Right lobe of liver (tissue), 6 donors: ENCODE measurements around the gene B4GALT3. TPM values are rescaled to one million over a fixed set of nuclear protein-coding genes. Genes with fewer than 3 reads are reported as not detected.
A peak's percentile ranks its signal among the peaks of the same experiment; 100 is the strongest.

ENCODE experiments used
- ATAC-seq, 4 donors: fragments of 200-7000 bp; cut with Tn5 transposase; one replicate each; pipeline ENCODE4 v1.9.1; 2020; ENCODE audit warnings: mild to moderate bottlenecking in 4 of 4, moderate library complexity in 4 of 4
- DNase-seq, 3 donors: peaks; one replicate each; pipeline ENCODE4 v3.0.0-alpha.2; 2020
- H3K27ac ChIP-seq, 3 donors: fragments of 200-600 bp; one replicate each; pipeline ENCODE4 v1.8.0; 2022
- H3K27me3 ChIP-seq, 2 donors: fragments of 200-600 bp; one replicate each; pipeline ENCODE4 v1.8.0; 2022
- H3K36me3 ChIP-seq, 4 donors: fragments of 200-600 bp; sonication (generic) in 1 of 4; one replicate each; pipeline versions ENCODE4 v1.5.1 to v1.8.0; 2017 to 2022; ENCODE audit warnings: control low read depth in 1 of 4
- H3K4me1 ChIP-seq, 4 donors: fragments of 200-600 bp; sonication (generic) in 1 of 4; one replicate each; pipeline versions ENCODE4 v1.5.1 to v1.8.0; 2017 to 2022; ENCODE audit warnings: control low read depth in 1 of 4
- H3K4me3 ChIP-seq, 3 donors: fragments of 200-600 bp; one replicate each; pipeline ENCODE4 v1.8.0; 2022
- H3K9me3 ChIP-seq, 4 donors: fragments of 200-600 bp; sonication (generic) in 1 of 4; one replicate each; pipeline versions ENCODE4 v1.5.1 to v1.8.0; 2017 to 2022; ENCODE audit warnings: control low read depth in 1 of 4
- CTCF ChIP-seq, 4 donors: fragments of 200-600 bp in 3 of 4; fragments of 450-650 bp in 1 of 4; IDR thresholded peaks; one replicate each; pipeline versions ENCODE4 v1.5.1 to v1.8.0; 2016 to 2022; ENCODE audit warnings: antibody characterized with exemption in 4 of 4, mild to moderate bottlenecking in 2 of 4
- POLR2A ChIP-seq: fragments of 450-650 bp; IDR thresholded peaks from one replicate; pipeline ENCODE4 v1.6.1; 2017; ENCODE audit warnings: antibody characterized with exemption, mild to moderate bottlenecking
- WGBS: methylation state at CpG from one replicate; pipeline ENCODE4 v1.1.6; 2018; ENCODE audit warnings: low coverage, low lambda C conversion rate; ENCODE audit not compliant: insufficient coverage; ENCODE audit errors: missing lambda C conversion rate; 5-methylcytosine and 5-hydroxymethylcytosine counted together
- intact Hi-C, 2 donors: fragments of 100-400 bp; cut with DNase I; formaldehyde crosslinking; loops; one replicate each; pipeline versions ENCODE4 v1.11.2 to v1.14.1; 2022
- total RNA-seq, 6 experiments: library from RNA; depleted of rRNA in 2 of 6; stranded (reverse); fragments of >200 nt in 2 of 6; fragmentation: NEBNext Ultra II Directional in 3 of 6; extraction: Animal tissue kit (Norgen Biotek cat#: 25700) in 3 of 6; gene quantifications; one replicate each; pipeline versions ENCODE4 v1.1.0 to v1.2.4, GENCODE V29; 2016 to 2023
- donor health status: DM: no; HTN: yes; CAD: no.
- donor health status: DM: no; HTN: no; CAD: no.
- donor health status: DM: no; HTN: no; CAD: no.
- donor health status: DM: no; HTN: yes; CAD: no.
- donor health status: DM: no; HTN: yes; CAD: no.

The B4GALT3 gene
- total RNA-seq, 6 experiments from 2014 or later = 10.9 to 21.1 (median 13.1) TPM

- H3K27ac ChIP-seq = peak overlapping the region; percentile 33 to 66 (median 55)
- DNase-seq (peak; percentile 90 to 94 (median 91)), ATAC-seq (peak; percentile 86 to 92 (median 90))
- peak overlapping the region; percentile 11 to 33 (median 15) for H3K4me3 ChIP-seq
- H3K9me3 ChIP-seq = no peaks in the 10 kb centered on the region
- 20% methylated on average over 12 of the region's 21 CpGs for WGBS
- TF ChIP-seq CTCF (IDR thresholded peaks at IDR 0.05) = peak; percentile 52 to 71 (median 54)
- TF ChIP-seq POLR2A = peak; percentile 21
- peaks cover 0 to 19% (median 13%) of the 10 kb centered on the region in 4 donors for H3K4me1 ChIP-seq
- H3K27me3 ChIP-seq = no peaks in the 10 kb centered on the region
- intact Hi-C loops = loop anchor here (10.0 kb wide), 2 partner anchors 181 to 191 kb away; no protein-coding TSS in a partner anchor
- H3K36me3 ChIP-seq = no peaks in the 10 kb centered on the region
Measured at GRCh38 chr1:161193561-161194235, 16.4 kb upstream of the B4GALT3 start.

- Histone ChIP-seq H3K4me1 (peaks cover 0 to 19% (median 13%) of the 10 kb centered on the region in 4 donors), H3K4me3 (peak overlapping the region in 2 of 3 donors; percentile 15 to 33), H3K9me3 (no peaks in the 10 kb centered on the region), H3K27me3 (no peaks in the 10 kb centered on the region), H3K27ac (peak overlapping the region in 2 of 3 donors; percentile 33 to 55), H3K36me3 (no peaks in the 10 kb centered on the region)
- DNase-seq = peak; percentile 50 to 78 (median 59)
- ATAC-seq = peak; percentile 64 to 71 (median 66)
- intact Hi-C loops = loop anchor here (10.0 kb wide), 2 partner anchors 182 to 192 kb away; no protein-coding TSS in a partner anchor
- no peak for TF ChIP-seq POLR2A
- peak; percentile 73 to 95 (median 88) for TF ChIP-seq CTCF (IDR thresholded peaks at IDR 0.05)
- 9% methylated on average over 9 of the region's 15 CpGs for WGBS
Measured at GRCh38 chr1:161192476-161193465, 15.5 kb upstream of the B4GALT3 start.

GRCh38 chr1:161191971-161192370, 14.7 kb upstream of the B4GALT3 start:
- DNase-seq (peak in 2 of 3 donors; percentile 13 to 36), ATAC-seq (no peak)
- intact Hi-C loops = loop anchor here (10.0 kb wide), 2 partner anchors 183 to 193 kb away; no protein-coding TSS in a partner anchor
- 36% methylated on average over 2 of the region's 8 CpGs for WGBS
- TF ChIP-seq CTCF (IDR thresholded peaks at IDR 0.05) = no peak
- TF ChIP-seq POLR2A = no peak
- Histone ChIP-seq H3K4me1 (peaks cover 0 to 19% (median 13%) of the 10 kb centered on the region in 4 donors), H3K27me3 (no peaks in the 10 kb centered on the region), H3K27ac (no peak overlapping the region), H3K36me3 (no peaks in the 10 kb centered on the region), H3K9me3 (no peaks in the 10 kb centered on the region), H3K4me3 (no peak overlapping the region)

GRCh38 chr1:161190962-161191521, 13.7 kb upstream of the B4GALT3 start:
- Histone ChIP-seq H3K9me3 (no peaks in the 10 kb centered on the region), H3K27ac (no peak overlapping the region), H3K36me3 (no peaks in the 10 kb centered on the region), H3K4me1 (peaks cover 0 to 23% (median 13%) of the 10 kb centered on the region in 4 donors), H3K27me3 (no peaks in the 10 kb centered on the region), H3K4me3 (no peak overlapping the region)
- no peak for TF ChIP-seq POLR2A
- TF ChIP-seq CTCF (IDR thresholded peaks at IDR 0.05) = no peak
- ATAC-seq (no peak), DNase-seq (peak in 2 of 3 donors; percentile 23 to 49)
- 40% methylated on average over 1 of the region's 22 CpGs for WGBS
- intact Hi-C loops = loop anchor here (10.0 kb wide), 2 partner anchors 184 to 194 kb away; no protein-coding TSS in a partner anchor
